Stimulated activated CD8-positive, alpha-beta memory T cell treated with anti-CD3 and anti-CD28 coated beads, Interleukin-7, amount 100 ng/mL, for 24 hours (primary cell): ENCODE data around the gene PRMT6.
"Not testable (repeated sequence)": the region's sequence is repeated elsewhere in the genome, so short reads cannot be mapped to it uniquely, and the experiment has no call there.

Experiments
- DNase-seq: peaks from one replicate; pipeline ENCODE4 v3.0.0-alpha.2; 2020; ENCODE audit warnings: low read depth

The PRMT6 gene

GRCh38 chr1:107093395-107093794 lies 36.9 kb downstream of the PRMT6 start:
- not testable (repeated sequence) for DNase-seq

GRCh38 chr1:107095647-107096046 lies 39.2 kb downstream of the PRMT6 start:
- DNase-seq, result no peak

GRCh38 chr1:107096690-107097089 lies 40.2 kb downstream of the PRMT6 start:
- no peak for DNase-seq

GRCh38 chr1:107098961-107099360 lies 42.5 kb downstream of the PRMT6 start:
- DNase-seq, result no peak

GRCh38 chr1:107100331-107100984 lies 44.0 kb downstream of the PRMT6 start:
- DNase-seq, result no peak

- DNase-seq, result no peak
Measured at GRCh38 chr1:107105914-107106313, 49.4 kb downstream of the PRMT6 start.
